HG03066 (cell line): Measurements from ENCODE around the gene DDX46.
"Not testable (repeated sequence)": the region's sequence is repeated elsewhere in the genome, so short reads cannot be mapped to it uniquely, and the experiment has no call there.

ENCODE experiments used
- ATAC-seq: cut with Tn5 transposase; IDR thresholded peaks from one replicate; pipeline ENCODE4 v1.9.1; 2021; ENCODE audit warnings: low read depth; ENCODE audit not compliant: unreplicated experiment

DDX46 gene

DNA sequence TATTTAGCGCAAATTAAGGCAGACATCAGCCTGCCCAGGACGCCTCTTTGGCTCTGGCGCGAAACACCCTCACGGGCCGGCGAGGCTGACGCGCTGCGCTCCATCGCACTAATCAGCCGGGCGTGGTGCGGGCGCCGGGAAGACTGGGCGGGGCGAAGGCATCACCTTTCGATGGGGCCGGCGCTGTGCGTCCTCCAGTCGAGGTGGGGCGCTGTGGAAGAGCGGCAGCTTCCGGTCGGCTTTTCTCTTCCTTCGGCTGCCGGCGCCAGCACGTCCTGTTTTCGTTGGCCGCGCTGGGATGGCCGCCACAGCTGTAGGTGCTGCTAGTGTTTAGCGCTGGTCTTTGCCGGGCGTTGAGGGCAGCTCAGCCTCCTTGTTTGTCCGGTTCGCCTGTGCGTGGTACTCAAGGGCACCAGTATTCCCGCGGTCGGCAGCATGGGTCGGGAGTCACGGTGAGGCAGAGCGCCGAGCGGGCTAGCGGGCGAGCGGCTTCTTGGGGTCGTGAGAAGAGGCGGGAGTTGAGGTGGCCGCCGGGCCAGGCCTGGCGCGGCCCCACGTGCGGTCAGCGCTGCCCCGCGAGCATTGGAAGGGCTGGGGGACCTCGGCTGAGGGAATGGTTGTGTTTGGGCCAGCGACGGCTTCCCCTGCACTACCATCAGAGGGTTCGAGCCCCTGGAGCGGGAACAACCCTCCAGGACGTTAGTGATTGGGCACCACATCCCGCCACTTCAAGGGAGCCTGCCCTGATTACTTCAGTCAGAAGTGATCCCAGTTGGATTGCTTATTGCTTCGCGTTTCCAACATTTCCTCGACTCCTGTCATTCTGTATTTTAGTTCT is at the start of gene DDX46:
TSS of gene DDX46 (plus strand) at position 276 of the 838 bp plus-strand sequence. CDS start at position 436, 160 bp downstream.
- peak; percentile 97 for ATAC-seq

DNA sequence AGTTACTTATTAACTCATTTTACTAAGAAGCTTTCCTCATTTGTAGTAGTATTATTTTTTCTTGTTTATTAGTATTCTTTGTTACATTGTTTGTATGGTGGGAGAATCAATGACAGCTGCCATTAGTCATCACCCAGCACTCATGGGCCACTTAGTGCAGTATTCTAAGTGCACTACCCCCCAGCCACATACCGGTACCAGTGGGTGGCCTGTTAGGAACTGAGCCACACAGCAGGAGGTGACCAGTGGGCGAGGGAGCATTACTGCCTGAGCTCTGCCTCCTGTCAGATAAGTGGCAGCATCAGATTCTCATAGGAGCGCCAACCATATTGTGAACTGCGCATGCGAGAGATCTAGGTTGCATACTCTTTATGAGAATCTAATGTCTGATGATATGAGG is 44.5 kb upstream of the DDX46 start:
- no peak for ATAC-seq

DNA sequence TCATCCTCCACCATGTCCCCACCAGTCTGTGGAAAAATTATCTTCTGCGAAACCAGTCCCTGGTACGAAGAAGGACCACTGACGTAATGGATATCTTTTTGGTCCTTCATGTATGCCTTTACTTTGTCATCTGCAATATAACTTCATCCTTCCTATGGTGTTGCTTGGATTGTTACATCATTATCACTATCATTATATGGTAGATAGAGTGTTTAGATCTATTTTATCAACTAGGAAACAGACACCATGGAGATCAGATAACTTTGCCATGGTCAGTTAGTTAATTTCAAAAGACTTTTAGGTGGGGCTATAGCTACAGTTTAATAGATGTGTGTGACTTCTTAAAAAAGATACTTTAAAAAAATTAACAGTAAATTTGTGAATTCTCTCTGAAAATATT is 44.0 kb upstream of the DDX46 start:
- no peak for ATAC-seq

DNA sequence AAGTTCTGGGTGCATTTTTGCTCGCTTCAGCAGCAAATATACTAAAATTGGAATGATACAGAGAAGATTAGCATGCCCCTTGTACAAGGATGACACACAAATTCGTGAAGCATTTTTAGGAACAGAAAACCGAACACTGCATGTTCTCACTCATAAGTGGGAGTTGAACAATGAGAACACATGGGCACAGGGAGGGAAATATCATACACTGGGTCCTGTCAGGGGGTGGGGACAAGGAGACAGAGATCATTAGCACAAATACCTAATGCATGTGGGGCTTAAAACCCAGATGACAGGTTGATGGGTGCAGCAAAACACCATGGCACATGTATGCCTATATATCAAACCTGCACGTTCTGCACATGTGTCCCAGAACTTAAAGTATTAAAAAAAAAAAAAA is 43.1 kb upstream of the DDX46 start:
- ATAC-seq: not testable (repeated sequence)

DNA sequence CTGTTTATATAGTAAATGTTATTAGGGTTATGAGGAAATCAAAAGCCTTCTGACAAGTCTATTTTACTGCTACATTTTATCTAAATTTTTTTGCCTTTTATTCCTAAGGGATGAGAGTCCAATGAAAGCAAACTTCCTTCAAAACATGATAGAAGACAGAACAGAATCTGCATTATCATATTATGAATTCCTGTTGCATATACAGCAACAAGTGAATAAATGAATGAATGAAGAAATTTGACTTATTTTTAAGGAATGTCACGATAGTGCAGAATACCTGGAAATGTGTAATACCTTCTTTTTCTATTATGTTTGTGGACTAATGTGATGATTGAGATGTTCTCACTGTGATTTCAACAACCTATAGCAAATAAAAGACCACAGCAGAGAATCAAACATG is 33.7 kb upstream of the DDX46 start:
- ATAC-seq: no peak

- no peak for ATAC-seq
These were observed 25.8 kb upstream of the DDX46 start for GRCh38 chr5:134732819-134733218.

GRCh38 chr5:134735243-134735642 is 23.3 kb upstream of the DDX46 start:
- ATAC-seq: no peak

- ATAC-seq: no peak
These were observed 22.3 kb upstream of the DDX46 start for GRCh38 chr5:134736173-134736812.

DNA sequence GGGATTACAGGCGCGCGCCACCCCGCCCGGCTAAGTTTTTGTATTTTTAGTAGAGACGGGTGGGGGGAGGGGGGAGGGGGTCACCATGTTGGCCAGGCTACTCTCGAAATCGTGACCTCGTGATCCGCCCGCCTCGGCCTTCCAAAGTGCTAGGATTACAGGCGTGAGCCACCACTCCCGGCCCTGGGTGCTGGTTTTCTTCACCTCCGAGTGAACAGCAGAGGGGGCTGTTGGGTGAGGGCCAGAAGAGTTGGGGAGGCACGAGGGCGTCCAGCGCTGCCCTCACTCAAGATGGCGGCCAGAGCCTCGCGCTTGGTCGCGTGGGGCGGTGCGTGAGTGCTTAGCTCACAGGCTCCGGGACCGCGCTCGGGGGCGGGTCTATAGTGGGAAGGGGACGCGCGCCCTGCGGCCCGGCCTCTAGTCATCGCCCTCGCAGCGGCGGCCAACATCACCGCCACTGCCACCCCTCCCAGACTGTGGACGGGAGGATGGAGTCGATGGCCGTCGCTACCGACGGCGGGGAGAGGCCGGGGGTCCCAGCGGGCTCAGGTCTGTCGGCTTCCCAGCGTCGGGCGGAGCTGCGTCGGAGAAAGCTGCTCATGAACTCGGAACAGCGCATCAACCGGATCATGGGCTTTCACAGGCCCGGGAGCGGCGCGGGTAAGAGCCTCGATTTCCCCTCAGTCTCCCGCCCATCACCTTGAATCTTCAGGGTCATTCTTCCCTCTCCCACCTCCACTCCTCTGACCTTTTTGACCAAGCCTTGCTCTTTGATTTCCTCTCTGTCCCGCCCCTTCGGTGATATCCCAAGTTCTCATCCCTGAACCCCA is 20.2 kb upstream of the DDX46 start, which contains the start of gene CAMLG:
TSS of gene CAMLG (plus strand) at position 416 of the 830 bp plus-strand sequence. CDS start at position 489, 73 bp downstream.
- peak; percentile 93 for ATAC-seq

GRCh38 chr5:134738963-134739661 is 19.5 kb upstream of the DDX46 start:
- no peak for ATAC-seq

GRCh38 chr5:134741052-134741451 is 17.5 kb upstream of the DDX46 start:
- no peak for ATAC-seq

- ATAC-seq: no peak
These were observed 16.4 kb upstream of the DDX46 start for GRCh38 chr5:134742134-134742533.

DNA sequence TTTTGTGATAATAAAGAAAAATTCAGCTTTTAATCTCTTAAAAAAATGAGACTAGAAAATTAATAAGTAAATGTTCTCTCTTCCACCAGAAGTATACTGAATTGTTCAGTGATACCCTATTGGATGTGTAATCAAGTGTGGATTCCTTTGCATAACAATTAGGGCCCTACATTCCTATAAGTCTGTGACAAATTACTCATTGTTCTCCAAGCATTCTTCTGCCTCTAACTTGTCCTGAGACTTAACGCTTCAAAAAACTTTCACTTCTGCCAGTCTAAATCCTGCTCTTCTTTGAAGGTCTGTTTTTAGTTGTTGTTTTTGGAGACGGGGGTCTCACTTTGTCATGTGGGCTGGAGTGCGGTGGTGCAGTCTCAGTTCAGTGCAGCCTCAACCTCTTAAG is 9.2 kb upstream of the DDX46 start:
- no peak for ATAC-seq

GRCh38 chr5:134758176-134758503 is 439 bp upstream of the DDX46 start:
- peak; percentile 29 for ATAC-seq

- ATAC-seq: not testable (repeated sequence)
These were observed 9.1 kb downstream of the DDX46 start for GRCh38 chr5:134767528-134768291.

- ATAC-seq: no peak
These were observed 10.6 kb downstream of the DDX46 start for GRCh38 chr5:134769206-134769605.

DNA sequence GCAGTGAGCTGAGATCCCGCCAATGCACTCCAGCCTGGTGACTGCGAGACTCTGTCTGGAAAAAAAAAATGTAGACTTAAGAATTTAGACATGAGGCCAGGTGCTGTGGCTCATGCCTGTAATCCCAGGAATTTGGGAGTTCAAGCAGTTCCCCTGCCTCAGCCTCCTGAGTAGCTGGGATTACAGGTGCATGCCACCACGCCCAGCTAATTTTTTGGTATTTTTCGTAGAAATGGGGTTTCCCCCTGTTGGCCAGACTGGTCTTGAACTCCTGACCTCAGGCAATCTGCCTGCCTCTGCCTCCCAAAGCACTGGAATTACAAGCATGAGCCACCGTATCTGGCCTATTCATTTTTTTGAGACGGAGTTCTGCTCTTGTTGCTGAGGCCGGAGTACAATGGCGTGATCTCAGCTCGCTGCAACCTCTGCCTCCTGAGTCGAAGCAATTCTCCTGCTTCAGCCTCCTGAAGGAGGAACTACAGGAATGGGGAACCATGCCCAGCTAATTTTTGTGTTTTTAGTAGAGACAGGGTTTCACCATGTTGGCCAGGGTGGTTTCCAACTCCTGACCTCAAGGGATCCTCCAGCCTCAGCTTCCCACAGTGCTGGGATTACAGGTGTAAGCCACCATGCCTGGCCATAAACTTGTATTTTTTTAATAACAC is 14.0 kb downstream of the DDX46 start:
- ATAC-seq: no peak

DNA sequence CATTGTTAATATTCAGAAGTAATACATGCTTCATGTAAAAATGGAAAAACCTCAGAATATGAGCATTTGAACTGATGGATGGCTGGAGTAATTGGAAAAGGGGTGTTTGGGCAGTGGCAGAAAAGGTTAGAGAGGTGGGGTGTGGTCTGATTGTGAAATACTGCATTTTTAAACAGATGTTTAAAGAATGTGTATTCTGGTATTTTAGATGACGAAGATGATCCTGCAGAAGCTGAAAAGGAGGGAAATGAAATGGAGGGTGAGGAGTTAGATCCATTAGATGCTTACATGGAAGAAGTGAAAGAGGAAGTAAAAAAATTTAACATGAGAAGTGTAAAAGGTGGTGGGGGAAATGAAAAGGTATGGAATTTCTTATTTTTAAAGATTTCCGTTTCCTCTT is 18.8 kb downstream of the DDX46 start:
- no peak for ATAC-seq

- ATAC-seq: no peak
These were observed 25.8 kb downstream of the DDX46 start for GRCh38 chr5:134784241-134784920.
